SKM-1 (cell line): ENCODE data around the gene BANP.
"Not testable (repeated sequence)": the region's sequence is repeated elsewhere in the genome, so short reads cannot be mapped to it uniquely, and the experiment has no call there.

Experiments
- DNase-seq: peaks from one replicate; lab custom pipeline; 2025; ENCODE audit not compliant: unreplicated experiment; lab: John Stamatoyannopoulos, UW

The BANP gene

DNA sequence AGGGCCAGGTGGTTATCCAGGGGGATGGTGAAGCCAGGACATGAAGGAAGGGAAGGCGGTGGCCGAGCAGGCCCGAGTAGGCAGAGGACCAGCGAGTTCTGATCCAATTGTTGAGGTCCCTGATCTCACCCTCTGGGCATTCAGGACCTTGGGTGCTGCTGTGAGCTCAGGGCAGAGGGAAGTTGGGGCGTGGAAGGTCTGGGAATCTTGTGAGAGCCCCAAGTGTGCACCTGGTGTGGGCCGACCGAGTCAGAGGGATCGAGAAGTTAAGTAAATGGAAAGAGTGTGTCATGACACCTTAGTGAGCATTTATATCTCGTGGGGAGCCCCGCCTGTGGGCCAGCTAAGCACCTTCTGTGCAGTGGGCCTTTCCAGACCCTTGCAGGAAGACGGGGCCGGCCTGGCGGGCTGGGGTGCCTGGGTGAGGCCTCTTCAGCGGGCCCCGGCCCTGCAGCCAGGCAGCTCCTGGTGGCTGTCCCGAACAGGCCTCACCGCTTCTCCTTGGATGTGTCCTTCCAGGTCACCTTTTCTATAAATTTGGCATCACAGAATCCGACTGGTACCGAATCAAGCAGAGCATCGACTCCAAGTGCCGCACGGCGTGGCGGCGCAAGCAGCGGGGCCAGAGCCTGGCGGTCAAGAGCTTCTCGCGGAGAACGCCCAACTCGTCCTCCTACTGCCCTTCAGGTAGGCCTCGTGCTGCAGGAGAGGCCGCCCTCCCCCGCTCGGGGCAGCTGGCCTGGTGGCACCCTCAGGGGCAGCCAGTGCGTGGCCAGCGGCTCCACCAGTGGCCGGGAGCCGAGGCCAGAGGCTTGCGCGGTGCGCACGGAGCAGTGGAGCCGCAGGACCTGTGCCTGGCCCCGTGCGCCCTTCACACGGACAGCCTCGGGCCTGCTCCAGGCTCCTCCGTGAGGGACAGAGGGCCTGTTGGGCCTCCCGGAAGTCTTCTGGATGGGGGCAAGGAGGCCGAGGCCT lies 76.0 kb downstream of the BANP start:
- no peak for DNase-seq

DNA sequence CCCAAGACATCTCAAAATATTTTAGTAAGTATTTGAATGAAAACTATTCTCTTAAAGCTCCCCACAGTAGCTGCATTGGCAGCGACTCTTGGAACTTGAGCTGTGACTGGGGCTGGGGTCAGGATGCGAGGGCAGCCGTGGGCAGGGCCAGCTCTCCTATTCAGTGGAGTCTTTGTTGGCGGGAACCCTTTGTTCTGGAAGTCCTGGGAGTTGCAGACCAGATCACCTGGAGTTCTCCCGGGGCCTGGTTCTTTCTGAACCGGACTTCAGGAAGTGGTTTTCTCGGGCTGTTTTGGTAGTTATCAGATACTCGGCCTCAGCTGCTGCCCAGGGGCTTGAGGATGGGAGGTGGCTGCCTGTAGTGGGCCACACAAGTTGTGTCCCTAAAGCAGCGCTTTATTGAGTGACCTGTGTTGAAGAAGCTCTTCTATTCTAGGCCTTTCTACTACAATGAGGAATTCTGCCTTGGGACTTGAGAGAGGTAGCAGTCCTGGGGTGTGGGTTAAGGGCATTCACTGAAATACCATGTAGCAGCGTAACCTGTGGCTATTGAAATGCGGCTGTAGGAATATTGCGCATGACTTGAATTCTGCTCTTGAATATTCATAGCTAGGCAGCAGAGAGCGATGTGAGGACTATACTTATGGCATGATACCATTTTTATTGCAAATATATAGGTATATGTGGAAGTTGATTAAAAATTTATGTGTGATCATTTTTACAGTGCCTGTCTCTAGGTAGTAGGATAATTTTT lies 77.1 kb downstream of the BANP start:
- not testable (repeated sequence) for DNase-seq

DNA sequence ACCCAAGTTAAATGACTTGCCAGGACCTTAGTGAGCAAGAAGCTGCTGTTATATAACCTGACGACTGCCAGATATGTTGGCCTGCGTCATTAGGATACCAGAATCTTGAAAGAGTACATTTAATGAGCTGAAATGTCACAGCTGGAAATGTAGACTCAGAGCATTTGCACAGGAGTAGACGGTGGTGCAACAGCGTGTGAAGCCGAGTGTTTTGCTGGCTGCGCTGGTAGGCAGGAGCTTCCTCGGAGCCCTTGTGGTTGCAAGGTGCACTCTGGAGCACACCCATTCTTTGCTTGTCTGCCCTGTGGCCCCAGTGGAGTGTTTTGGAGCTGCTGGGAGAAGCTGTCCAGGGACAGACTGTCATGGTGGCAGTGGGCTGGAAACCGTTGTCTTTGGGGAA lies 79.3 kb downstream of the BANP start:
- DNase-seq = no peak

DNA sequence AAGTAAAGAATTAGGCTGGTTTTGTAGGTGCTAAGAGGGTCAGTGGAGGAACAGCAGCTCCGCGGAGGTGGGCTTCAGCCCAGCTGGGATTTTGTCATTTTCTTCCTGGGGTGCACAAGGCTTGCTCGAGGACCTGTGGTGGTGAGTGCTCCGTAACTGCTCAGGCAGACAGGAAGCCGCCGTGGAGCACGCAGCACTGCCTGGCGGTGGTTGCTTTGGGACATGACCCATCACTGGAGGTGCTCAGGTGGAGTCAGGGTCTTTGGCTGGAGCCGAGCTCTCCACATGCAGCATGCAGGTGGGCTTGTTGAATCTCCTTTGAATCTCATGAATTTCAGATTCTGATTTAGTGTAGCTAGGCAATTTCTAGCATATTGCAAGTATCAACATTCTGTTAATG lies 79.7 kb downstream of the BANP start:
- not testable (repeated sequence) for DNase-seq

DNA sequence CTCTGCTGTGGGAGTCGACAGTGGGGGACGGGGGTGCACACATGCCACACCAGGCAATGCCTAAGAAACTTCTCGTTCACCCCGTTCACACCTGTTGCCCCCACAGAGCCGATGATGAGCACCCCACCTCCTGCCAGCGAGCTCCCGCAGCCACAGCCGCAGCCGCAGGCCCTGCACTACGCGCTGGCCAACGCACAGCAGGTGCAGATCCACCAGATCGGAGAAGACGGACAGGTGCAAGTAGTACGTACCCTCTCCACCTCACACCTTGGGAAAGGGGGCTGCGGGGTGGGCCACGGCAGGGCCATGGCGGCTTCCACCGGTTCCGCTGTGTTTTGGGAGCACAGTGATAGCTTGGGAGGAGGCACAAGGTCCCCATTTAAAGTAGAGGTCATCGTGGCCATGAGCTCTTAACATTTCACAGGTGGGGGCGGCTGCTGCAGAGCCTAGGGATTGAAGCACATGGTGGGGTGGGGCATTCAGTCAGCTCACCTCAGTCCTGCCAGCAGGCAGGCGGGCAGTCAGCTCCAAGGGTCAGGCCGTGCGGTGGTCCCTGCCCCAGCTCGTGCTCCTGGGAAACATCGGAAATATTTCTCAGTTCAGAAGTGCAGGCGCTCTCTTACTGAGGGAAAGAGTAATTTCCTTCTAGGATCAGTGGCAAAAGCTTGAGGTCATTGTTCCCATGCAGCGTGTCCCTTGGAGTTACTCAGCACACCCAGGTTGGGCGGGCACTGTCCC lies 81.9 kb downstream of the BANP start:
- DNase-seq = not testable (repeated sequence)

DNA sequence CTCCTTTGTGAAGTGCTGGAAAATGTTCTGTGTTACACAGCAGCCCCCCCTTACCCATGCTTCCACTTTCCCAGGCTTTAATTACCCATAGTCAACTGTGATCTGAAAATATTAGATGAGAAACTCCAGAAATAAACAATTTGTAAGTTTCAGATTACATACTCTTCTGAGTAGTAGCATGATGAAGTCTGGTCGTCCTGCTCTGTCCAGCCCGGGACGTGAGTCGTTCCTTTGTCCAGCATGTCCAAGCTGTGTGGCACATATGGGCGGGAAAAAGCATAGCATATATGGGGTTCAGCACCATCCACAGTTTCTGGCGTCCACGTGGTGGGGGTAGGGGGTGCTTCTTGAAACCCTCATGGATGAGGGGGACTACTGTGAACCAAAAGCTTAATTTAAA lies 83.5 kb downstream of the BANP start:
- DNase-seq = no peak

DNA sequence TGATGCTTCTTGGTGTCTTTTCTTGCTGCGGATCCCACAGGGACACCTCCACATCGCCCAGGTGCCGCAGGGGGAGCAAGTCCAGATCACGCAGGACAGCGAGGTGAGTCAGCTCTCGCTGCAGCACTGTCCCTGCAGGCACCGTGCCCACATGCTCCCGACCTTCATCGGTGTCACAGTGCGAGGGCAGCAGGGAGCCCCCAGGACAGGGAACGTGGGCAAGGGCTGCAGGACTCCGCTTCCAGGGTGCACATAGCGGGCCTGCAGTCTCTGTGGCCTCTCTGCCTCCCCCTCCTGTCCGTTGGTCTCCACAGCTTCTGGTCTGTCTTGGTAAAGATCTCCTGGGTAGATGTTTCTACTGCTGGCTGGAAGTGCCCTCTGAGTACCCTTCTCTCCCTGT lies 84.1 kb downstream of the BANP start:
- DNase-seq = no peak

DNA sequence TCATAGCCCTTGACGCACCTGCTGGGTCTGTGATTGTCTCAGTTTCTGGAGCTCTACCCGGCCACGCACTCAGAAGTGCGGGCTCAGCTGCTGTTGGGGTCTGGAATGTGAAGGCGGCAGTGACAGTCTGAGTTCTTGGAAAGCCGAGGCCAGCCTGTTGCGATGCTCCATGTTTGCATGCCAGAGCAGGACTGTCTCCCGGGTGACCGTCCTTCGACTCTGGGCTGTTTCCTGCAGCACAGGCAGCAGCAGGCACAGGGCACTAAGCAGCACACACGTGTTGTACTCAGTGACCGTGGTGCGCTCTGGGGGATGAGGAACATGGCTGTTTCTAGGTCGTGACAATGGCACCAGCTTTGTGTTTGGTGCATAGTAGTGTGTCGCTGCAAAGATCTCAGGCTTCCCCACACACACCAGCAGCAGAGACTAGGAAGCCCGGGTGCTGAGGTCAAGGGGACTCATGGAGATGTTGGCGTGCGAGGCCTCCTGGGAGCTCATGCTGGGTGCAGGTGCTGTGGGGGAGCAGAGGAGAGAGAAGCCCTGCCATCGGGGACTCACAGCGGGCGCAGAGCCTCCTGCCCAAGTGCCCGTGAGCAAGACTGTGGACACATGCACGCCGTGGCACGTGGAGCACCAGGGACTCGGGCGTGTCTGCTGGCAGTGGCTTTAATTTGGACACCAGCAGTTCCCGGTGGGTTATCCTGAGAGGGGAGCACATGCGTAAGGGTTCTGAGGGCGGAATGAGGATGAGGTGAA lies 84.8 kb downstream of the BANP start:
- DNase-seq = not testable (repeated sequence)

DNA sequence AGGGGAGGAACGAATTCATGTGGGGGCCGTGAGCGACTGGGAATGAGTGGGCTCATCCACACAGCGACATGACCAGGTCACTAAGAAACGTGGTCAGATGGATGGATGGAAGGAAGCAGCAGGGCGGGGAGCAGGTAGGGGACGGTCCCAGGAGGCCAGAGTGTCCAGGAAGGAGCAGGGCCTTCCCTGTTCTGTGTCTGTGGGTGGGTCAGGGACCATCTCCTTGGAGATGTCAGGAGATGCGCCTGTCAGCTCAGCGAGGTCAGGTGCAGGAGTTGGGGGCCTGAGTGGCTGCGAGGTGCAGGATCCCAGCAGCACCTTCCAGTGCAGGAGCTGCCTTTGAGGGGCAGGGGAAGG lies 85.4 kb downstream of the BANP start:
- DNase-seq = not testable (repeated sequence)

DNA sequence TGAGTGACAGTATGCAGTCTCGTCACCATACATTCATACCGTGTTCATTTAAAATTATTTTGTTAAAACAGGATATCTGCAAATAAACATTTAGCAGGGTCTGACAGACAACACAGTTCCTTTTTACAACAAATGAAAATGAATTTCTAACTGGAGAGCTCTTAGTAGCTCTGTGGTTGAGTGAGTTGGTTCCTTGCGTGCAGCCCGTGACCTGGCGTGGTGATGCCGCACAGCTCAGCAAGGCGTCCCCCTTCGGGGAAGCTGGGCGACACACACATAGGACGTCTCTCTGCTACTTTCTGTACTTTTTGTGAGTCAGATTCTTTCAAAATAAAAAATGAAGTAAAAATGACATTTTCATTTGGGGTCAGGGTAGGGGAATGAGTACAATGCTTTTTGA lies 86.1 kb downstream of the BANP start:
- DNase-seq = not testable (repeated sequence)

DNA sequence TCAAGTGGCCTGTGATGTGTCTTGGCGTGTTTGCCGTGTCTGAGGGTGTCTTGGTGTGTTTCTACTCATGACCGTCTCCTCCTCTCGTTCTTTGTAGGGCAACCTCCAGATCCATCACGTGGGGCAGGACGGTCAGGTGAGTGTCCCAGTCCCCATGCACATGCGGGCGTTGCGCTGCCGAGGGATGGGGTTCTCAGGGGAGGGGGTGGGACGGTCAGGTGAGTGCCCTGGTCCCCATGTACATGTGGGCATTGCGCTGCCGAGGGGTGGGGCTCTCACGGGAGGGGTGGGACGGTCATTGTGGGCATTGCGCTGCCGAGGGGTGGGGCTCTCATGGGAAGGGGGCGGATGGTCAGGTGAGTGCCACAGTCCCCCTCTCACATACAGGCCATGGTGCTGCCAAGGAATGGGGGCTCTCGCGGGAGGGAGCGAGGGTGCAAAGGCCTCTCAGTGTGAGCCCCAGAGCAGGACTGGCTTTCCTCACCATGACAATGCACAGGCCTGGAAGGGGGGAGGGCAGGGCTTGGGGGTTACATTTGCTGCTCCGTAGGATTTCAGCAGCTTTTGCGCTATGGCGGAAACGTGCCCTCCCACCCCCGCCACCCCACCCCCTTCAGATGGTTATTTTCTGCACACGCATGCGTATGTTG lies 86.8 kb downstream of the BANP start:
- not testable (repeated sequence) for DNase-seq

DNA sequence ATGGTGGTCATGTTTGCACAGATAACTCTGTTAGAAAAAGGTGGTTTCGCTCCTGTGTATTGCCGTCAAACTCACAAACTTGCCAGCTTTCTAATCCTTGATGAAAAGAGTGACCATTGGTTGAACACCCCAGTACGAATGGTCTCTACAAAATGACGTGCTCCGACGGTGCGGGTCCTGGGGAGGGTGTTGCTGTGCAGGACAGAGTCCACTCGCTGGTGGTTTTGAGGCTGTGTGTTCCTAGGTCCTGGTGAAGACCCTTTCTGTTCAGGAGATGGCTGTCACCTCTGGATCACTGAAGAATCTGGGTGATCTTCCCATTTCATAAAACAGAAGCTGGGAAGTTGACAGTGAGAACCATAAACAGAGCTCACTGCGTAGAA lies 87.3 kb downstream of the BANP start:
- not testable (repeated sequence) for DNase-seq

DNA sequence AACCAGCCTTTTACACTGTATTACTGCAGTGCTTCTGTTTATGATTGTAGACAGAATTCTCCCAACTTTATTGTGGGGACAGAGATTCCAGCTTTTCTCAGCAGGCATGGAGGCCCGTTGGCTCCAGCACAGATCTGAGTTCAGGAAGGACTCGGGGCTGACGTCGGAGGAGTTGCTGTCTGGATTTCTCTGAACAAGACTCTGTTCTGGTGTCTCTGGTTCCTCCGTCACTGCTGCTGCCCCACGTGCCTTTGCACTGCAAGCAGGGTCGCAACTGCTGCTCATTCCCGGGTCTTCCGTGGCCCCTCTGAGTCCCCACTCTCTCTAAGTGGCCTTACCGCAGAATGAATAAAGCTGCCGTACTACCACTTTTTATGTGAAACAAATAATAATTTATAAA lies 88.4 kb downstream of the BANP start:
- DNase-seq = no peak

DNA sequence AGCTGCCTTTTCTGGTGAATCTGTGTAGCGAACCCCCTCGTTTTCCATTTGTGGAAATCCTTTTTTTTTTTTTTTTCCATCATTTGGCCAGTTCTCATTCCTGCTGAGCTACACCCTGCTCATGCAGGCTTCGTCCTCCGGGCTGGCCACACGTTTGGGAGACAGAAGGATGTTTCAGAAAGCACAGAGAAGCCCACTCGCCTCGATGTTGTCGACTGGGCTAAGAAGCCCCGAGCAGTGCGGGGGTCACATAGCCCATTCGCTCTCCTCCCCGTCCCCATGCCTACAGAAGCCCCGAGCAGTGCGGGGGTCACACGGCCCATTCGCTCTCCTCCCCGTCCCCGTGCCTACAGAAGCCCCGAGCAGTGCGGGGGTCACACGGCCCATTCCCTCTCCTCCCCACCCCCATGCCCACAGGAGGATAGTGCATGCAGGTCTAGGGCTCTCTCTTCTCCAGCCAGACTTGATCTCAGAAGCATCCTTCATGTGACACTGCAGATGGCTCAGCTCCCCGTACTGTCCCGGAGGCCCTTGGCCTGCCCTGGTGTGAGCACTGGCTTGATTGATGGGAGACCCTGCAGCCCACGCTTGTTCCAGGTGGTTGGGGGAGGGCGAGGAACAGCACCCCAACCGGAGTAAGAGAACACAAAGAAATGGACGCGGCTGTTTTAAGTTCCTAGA lies 89.1 kb downstream of the BANP start:
- not testable (repeated sequence) for DNase-seq

DNA sequence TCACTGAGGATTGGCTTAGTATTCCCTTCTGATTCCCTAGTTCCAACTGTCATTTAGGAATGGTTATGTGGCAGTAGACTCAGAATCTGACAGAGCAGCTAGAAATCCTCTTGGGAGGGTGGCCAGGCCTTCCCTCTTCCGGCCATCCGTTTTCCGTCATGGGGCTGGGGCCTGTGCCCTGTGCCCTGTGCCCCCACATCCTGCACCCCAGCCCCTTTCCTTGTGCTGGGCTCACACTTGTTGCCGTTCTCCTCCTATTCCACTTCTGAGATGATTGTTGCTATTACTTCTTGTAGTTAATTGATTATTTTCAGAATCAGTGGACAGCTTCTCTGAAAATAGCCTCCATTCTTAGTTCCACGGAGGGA lies 89.6 kb downstream of the BANP start:
- not testable (repeated sequence) for DNase-seq

DNA sequence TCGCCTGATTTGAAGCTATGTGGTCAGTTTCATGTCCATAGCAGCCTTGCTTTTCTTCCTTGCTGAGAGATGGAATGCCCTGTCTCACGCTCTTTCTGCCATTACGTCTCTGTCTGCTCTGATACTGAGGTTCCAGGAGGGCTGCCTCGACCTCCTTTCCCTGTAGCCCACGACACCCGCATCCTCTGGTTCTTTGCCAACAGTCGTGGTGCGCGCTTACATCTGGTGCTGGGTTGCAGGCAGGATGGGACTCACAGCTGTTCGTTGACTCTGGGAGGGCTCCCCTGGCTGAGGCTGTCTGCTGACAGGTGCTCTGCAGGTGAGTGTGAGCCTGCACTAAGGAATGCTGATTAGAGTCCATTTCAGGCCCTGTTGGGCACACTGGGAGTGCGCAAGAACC lies 90.3 kb downstream of the BANP start:
- DNase-seq = not testable (repeated sequence)

DNA sequence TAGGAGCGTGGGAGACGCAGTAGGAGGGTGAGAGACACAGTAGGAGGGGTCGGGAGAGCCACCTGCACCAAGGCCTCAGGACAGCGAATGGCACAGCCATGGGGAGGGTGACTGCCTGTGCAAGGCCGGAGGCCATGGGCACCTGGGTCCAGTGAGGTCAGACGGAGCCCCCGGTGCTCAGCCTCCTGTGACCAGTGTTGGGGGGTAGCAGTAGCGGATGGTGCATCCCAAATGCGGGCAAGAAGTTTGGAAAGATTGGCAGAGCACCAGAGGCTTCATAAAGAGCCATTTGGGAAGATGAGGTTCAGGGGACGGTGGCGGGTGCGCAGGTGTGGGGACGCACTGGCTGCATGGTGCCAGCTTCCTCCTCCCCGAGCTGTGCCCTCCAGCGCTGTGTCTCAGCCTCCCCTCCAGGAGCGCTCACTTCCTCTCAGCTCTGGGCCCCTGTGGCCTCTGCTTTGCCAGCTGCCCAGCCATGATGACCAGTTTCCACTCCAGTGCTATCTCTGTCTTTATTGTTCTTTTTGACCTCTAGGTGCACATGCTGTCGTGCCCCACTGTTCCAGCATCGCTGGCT lies 90.8 kb downstream of the BANP start:
- DNase-seq = not testable (repeated sequence)

DNA sequence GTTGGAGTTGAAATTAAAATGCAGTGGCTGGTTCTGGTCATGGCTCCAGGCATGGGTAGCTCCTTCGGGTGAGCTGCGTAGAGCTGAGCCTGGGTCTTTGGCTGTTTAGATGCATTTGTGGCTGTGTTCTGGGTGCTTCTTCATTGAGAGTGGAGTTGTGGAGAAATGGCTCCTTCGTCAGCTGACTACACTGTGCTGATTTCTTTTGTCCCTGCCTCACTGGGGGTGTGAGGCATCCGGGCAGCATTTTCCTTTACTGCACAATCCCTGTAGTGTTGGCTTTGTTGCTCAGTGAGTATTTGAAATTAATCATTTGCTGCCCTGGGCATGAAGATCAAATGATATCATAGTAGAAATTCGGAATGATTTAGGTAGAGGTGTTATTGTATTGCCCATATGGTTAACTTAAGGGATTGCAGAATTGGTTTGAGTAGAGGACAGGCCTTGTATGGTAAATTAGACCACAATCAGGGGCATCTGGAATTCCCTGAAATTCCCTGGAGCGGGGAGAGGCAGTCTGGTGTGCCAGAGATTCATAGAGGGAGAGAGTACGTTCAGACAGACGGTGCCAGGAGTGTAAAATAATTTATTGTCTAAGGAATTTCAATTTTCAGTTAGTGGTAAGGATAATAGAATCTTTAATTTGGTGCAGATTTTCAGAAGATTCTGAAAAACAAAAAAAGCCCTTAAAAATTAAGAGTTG lies 92.1 kb downstream of the BANP start:
- DNase-seq = not testable (repeated sequence)

DNA sequence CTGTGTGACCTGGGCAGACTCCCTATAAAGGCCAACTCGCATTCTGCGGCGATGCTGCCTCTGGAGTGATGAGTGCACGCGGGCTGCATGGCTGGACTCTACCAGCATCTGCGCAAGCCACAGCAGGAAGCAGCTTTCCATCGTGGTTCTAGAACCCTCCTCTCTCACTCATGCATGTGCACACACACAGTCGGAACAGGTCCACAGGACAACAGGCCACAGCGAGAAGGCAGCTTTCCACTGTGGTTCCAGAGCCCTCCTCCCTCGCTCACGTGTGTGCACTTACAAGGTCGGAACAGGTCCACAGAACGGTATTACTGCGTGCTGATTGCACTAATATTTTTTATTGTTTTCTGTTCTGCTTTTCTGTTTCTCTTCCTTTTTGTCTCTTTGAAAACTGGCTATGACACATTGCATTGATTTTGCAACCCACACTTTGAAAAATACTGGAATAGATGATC lies 92.9 kb downstream of the BANP start:
- DNase-seq = not testable (repeated sequence)
